ENCODE results near the gene SLC12A4.
A peak's percentile ranks its signal among the peaks of the same experiment; 100 is the strongest.

Gene SLC12A4

DNA sequence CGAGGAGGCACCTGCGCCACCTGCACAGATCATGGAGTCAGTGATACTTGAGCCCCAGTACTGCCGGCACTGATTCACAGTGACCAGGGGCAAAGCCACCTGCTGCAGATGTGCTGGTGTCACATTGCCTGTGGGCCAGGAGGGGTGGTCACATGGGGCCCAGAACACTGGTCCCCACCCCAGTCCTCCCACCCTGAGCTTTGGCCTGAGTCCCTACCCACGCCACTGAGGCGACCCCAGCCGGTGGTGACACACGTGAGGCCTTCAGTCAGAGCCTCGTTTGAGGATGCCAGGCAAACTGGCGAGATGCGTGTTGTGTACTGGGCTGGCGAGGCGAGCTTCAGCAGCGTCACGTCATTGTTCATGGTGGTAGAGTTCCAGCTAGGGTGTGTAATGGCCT lies 38.2 kb downstream of the SLC12A4 start:
- TF ChIP-seq, protein P1, sequence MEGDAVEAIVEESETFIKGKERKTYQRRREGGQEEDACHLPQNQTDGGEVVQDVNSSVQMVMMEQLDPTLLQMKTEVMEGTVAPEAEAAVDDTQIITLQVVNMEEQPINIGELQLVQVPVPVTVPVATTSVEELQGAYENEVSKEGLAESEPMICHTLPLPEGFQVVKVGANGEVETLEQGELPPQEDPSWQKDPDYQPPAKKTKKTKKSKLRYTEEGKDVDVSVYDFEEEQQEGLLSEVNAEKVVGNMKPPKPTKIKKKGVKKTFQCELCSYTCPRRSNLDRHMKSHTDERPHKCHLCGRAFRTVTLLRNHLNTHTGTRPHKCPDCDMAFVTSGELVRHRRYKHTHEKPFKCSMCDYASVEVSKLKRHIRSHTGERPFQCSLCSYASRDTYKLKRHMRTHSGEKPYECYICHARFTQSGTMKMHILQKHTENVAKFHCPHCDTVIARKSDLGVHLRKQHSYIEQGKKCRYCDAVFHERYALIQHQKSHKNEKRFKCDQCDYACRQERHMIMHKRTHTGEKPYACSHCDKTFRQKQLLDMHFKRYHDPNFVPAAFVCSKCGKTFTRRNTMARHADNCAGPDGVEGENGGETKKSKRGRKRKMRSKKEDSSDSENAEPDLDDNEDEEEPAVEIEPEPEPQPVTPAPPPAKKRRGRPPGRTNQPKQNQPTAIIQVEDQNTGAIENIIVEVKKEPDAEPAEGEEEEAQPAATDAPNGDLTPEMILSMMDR (IDR thresholded peaks at IDR 0.05; ENCODE audit: insufficient read depth, low read depth, low read length, missing control alignments): no peak
- no peak overlapping the region for H3K4me3 ChIP-seq (ENCODE audit: low read depth, low read length)
- no peak for DNase-seq (ENCODE audit: low read depth)

DNA sequence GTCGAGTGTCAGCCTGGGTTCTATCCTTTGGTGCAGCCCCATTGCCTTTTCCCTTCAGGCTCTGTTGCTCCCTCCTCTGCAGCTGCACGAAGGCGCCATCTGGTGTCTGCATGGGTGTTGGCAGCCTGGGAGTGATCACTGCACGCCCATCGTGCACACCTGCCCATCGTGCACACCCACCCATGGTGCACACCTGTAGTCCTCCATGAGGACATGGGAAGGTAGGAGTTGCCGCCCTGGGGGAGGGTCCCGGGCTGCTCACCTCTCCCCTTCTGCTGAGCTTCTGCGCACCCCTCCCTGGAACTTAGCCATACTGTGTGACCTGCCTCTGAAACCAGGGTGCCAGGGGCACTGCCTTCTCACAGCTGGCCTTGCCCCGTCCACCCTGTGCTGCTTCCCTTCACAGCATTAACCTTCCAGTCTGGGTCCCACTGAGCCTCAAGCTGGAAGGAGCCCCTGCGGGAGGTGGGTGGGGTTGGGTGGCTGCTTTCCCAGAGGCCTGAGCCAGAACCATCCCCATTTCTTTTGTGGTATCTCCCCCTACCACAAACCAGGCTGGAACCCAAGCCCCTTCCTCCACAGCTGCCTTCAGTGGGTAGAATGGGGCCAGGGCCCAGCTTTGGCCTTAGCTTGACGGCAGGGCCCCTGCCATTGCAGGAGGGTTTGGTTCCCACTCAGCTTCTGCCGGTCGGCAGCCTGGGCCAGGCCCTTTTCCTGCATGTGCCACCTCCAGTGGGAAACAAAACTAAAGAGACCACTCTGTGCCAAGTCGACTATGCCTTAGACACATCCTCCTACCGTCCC lies 39.7 kb downstream of the SLC12A4 start:
- peak; percentile 81 for DNase-seq (ENCODE audit: low read depth)
- no peak overlapping the region for H3K4me3 ChIP-seq (ENCODE audit: low read depth, low read length)
- TF ChIP-seq, protein P1 (IDR thresholded peaks at IDR 0.05; ENCODE audit: insufficient read depth, low read depth, low read length, missing control alignments): peak; percentile 93

DNA sequence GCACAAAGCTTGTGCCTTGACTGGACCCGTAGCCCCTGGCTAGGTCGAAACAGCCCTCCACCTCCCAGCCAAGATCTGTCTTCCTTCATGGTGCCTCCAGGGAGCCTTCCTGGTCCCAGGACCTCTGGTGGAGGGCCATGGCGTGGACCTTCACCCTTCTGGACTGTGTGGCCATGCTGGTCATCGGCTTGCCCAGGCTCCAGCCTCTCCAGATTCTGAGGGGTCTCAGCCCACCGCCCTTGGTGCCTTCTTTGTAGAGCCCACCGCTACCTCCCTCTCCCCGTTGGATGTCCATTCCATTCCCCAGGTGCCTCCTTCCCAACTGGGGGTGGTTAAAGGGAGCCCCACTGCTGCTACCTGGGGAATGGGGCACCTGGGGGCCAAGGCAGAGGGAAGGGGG lies 40.3 kb downstream of the SLC12A4 start:
- H3K4me3 ChIP-seq (ENCODE audit: low read depth, low read length): no peak overlapping the region
- TF ChIP-seq, protein P1 (IDR thresholded peaks at IDR 0.05; ENCODE audit: insufficient read depth, low read depth, low read length, missing control alignments): no peak
- DNase-seq (ENCODE audit: low read depth): no peak

DNA sequence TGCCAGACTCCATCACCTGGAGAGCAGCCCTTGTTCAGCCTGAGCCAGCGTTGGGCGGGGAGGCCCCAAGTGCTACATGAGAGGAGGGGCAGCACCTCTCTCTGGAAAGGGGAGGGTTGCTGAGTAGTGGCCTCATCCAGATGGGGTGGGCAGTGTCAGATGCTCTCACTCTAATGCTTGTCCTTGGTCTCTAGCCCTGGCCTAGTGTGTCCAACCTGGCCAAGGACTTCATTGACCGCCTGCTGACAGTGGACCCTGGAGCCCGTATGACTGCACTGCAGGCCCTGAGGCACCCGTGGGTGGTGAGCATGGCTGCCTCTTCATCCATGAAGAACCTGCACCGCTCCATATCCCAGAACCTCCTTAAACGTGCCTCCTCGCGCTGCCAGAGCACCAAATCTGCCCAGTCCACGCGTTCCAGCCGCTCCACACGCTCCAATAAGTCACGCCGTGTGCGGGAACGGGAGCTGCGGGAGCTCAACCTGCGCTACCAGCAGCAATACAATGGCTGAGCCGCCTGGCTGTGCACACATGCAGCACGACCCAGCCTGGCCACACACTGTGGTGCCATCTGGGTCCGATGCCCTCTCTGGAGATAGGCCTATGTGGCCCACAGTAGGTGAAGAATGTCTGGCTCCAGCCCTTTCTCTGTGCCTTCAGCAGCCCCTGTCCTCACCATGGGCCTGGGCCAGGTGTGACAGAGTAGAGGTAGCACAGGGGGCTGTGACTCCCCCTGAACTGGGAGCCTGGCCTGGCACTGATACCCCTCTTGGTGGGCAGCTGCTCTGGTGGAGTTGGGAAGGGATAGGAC lies 41.1 kb downstream of the SLC12A4 start:
- TF ChIP-seq, protein P1 (IDR thresholded peaks at IDR 0.05; ENCODE audit: insufficient read depth, low read depth, low read length, missing control alignments): no peak
- no peak for DNase-seq (ENCODE audit: low read depth)
- no peak overlapping the region for H3K4me3 ChIP-seq (ENCODE audit: low read depth, low read length)

DNA sequence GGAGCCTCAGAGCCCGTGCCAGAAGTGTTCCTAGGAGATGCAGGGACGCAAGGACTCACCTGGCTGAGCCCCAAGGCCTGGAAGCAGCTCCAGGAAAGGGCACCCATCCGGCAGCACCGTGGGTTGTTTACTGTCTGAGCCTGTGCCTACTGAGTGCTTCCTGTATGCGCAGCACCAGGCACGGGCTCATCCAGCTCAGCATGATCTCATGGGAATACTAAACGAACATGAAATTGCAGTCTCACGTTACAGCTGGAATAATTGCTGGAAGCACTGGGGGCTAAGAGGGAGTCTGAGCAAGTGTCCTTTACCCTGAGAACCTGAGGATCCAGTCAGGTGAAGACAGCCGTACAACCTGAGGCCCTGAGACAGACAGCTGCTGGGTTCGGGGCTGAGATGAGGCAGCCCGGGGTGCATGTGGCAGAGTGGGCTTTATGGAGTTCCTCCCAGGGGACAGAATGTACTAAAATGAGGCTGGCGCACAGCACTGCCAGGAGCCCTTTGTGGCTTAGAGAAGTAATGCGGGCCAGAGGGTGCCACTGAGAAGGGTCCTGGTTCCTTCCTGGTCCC lies 42.2 kb downstream of the SLC12A4 start:
- DNase-seq (ENCODE audit: low read depth): no peak
- TF ChIP-seq, protein P1 (IDR thresholded peaks at IDR 0.05; ENCODE audit: insufficient read depth, low read depth, low read length, missing control alignments): no peak
- H3K4me3 ChIP-seq (ENCODE audit: low read depth, low read length): no peak overlapping the region

DNA sequence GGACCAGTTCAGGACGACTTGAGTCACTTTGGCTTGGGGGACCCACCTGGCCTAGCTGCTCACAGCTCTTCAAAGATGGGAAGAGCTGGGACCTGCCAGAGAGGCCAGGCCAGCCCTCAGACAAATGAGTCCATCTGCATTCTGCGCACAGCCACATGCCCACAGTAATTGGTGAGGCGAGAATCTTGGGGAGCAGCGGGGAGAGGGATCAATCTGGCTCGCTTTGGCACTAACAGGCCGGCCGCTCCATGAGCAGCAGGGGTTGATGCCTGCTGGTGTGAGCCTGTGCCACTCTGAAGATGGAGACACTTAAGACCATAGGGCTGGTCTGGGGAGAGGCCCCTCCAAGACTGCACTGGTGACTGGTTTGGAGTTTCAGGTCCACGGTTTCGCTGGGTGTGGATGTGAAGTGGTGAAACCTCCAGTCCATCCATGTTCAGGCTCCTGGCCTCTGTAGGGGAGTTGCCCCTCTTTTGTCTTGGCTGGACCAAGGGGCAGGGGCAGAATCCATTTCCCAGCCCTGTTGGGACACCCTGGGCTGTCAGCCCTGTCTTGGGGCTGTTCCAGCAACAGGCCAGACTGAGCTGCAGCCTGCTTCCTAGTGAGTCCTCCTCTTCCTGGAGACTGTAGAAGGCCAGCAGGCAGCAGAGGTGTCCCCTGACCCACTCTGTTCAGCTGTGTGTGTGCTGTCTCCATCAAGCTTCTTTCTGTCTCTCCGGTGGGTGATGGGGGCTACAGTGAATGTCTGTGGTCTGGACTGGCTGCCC lies 44.1 kb downstream of the SLC12A4 start:
- TF ChIP-seq, protein P1 (IDR thresholded peaks at IDR 0.05; ENCODE audit: insufficient read depth, low read depth, low read length, missing control alignments): no peak
- DNase-seq (ENCODE audit: low read depth): no peak
- no peak overlapping the region for H3K4me3 ChIP-seq (ENCODE audit: low read depth, low read length)
